SK-N-MC (cell line): ENCODE results near the gene TMTC1.
"Not testable (repeated sequence)": the region's sequence is repeated elsewhere in the genome, so short reads cannot be mapped to it uniquely, and the experiment has no call there.

Experiments used
- DNase-seq: peaks from one replicate; pipeline ENCODE4 v3.0.0-alpha.2; 2011; ENCODE audit warnings: low read depth, low spot score
- H3K27ac ChIP-seq: fragments of 200-600 bp; sonication (generic); 2 replicates; pipeline ENCODE4 v1.5.1; 2016; ENCODE audit warnings: mixed run types
- H3K36me3 ChIP-seq: fragments of 200-600 bp; sonication (generic); 2 replicates; pipeline ENCODE4 v1.6.1; 2017; ENCODE audit warnings: antibody characterized with exemption, low read length, mixed read lengths; ENCODE audit not compliant: insufficient read depth
- H3K4me3 ChIP-seq: fragments of 200-600 bp; sonication (generic); 2 replicates; pipeline ENCODE4 v1.5.1; 2016
- H3K9ac ChIP-seq: fragments of 200-600 bp; sonication (generic); 2 replicates; pipeline ENCODE4 v1.8.0; 2017; ENCODE audit warnings: mixed run types, mixed read lengths; ENCODE audit not compliant: insufficient read length
- H3K9me3 ChIP-seq: fragments of 200-600 bp; sonication (generic); 2 replicates; pipeline ENCODE4 v1.6.1; 2017; ENCODE audit warnings: low read depth, mild to moderate bottlenecking, antibody characterized with exemption, low read length, moderate library complexity, mixed read lengths
- EZH2 ChIP-seq: fragments of 200-600 bp; sonication (generic); IDR thresholded peaks from one replicate; pipeline ENCODE4 v1.6.1; 2017; ENCODE audit warnings: antibody characterized with exemption
- FOXP2 ChIP-seq: optimal IDR thresholded peaks from 2 replicates; pipeline ENCODE3; 2011; ENCODE audit warnings: mild to moderate bottlenecking, moderate library complexity; ENCODE audit not compliant: insufficient read depth; ENCODE audit errors: extremely low read length, control extremely low read depth
- POLR2AphosphoS5 ChIP-seq: IDR thresholded peaks from 2 replicates; pipeline ENCODE4 v1.6.1; 2012; ENCODE audit warnings: mild to moderate bottlenecking, low read depth, low read length, borderline replicate concordance

TMTC1 gene

DNA sequence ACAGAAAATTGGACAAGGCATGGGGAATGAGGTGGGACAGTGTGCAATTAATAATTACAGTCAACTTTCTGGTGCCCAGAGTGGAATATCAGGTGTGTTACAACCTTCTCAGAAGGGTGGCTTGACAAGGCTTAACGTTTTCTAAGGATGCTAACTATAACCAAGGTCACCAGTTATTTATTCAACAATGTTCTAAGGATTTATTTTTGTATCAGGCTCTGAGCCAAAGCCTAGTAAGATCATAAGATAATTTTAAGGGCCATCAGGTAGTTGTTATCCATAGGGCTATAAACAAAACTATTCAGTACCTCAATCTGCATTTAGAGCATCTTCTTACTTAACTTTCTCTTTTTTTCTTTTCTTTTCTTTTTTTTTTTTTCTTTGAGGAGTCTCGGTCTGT lies 134.0 kb downstream of the TMTC1 start:
- TF ChIP-seq EZH2, result no peak
- TF ChIP-seq POLR2AphosphoS5, result no peak
- no peak for TF ChIP-seq FOXP2
- Histone ChIP-seq H3K9ac (no peak overlapping the region), H3K27ac (no peak overlapping the region), H3K9me3 (no peaks in the 10 kb centered on the region), H3K36me3 (no peaks in the 10 kb centered on the region), H3K4me3 (no peak overlapping the region)
- no peak for DNase-seq

DNA sequence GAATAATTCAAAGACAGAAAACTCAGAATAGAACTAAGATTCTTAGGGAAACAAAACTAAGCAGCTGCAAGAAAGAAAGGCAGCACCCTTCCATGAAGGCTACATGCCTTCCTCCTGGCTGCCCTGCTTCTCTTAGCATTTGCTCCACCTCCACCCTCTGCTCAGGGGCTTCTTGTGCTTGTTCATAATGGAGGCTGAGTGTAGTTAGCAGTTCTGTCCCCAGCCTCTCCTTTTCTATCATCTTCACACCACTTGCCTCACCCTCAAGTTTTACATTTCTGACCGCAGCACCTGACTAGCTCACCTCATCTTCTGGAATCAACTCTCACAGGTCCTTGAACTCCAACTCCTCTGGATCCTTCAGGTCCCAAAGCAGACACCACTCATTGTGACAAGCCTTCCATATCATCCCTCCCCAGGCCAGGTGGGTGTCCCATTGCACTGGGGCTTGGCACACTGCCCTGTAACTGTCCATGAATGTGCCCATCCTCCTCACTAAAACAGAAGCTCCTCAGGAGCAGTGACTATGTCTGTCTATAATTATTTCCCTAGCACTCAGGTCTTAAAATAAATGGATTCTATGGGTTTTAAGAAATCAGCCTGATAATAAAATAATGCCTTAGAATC lies 139.1 kb downstream of the TMTC1 start:
- Histone ChIP-seq H3K9ac (no peak overlapping the region), H3K9me3 (no peaks in the 10 kb centered on the region), H3K27ac (no peak overlapping the region), H3K36me3 (no peaks in the 10 kb centered on the region), H3K4me3 (no peak overlapping the region)
- DNase-seq, result no peak
- no peak for TF ChIP-seq FOXP2
- no peak for TF ChIP-seq POLR2AphosphoS5
- TF ChIP-seq EZH2, result no peak

DNA sequence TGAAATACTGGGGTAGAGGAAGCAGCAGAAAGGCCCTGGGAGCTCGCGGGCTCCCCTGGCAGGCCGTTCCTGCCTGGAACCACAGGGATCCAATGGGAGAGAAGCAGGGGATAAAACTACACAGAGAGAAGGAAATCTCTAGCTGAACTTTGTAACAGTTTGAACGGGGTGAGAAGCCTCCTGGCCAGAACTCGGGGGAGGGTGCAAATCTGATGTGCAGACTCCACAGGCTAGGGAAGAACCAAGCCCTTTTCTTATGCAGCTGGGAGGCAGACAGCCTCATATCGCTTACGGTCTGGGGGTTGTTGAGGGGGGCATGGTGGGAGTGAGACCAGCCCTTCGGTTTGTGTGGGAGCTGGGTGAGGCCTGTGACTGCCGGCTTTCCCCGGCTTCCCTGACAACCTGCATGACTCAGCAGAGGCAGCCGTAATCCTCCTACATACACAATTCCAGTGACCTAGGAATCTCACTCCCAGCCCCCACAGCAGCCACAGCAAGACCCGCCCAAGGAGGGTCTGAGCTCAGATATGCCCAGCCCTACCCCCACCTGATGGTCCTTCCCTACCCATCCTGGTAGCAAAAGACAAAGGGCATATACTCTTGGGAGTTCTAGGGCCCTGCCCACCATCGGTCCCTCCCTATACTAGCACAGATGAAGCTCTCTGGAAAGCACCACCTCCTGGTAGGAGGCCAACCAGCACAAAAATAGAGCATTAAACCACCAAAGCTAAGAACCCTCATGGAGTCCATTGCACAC lies 143.0 kb downstream of the TMTC1 start:
- no peak for DNase-seq
- no peak for TF ChIP-seq EZH2
- no peak for TF ChIP-seq FOXP2
- TF ChIP-seq POLR2AphosphoS5, result no peak
- Histone ChIP-seq H3K9me3 (no peaks in the 10 kb centered on the region), H3K27ac (no peak overlapping the region), H3K9ac (no peak overlapping the region), H3K4me3 (no peak overlapping the region), H3K36me3 (no peaks in the 10 kb centered on the region)

DNA sequence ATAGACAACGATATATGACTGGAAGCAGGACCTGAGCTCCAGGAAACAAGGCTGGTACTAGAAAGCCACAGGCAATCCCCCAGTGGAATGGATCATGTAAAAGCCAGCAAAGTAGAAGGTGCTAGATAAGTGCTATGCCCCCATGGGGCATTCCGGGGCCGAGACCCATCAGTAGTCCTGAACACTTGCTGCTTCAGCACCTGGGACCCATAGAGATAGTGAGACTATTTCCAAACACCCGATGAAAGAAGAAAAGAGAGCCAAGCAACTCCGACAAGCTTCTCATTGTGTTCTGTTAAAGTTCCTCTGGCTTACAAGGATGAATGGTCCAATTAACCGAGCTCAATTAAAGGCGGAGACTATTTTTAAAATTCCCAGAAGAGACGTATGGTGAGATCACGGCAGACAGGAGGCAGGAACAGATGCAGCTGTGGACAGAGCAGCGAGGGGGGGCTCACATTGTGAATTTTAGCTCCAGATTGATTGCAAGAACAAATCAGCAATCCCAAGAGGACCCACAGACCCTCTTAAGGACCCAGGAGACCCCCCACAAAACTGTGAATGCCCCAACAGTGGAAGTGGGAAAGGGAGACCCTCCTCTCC lies 143.7 kb downstream of the TMTC1 start:
- DNase-seq, result no peak
- Histone ChIP-seq H3K36me3 (no peaks in the 10 kb centered on the region), H3K9ac (no peak overlapping the region), H3K27ac (no peak overlapping the region), H3K4me3 (no peak overlapping the region), H3K9me3 (no peaks in the 10 kb centered on the region)
- TF ChIP-seq FOXP2 (no peak), EZH2 (no peak), POLR2AphosphoS5 (no peak)

DNA sequence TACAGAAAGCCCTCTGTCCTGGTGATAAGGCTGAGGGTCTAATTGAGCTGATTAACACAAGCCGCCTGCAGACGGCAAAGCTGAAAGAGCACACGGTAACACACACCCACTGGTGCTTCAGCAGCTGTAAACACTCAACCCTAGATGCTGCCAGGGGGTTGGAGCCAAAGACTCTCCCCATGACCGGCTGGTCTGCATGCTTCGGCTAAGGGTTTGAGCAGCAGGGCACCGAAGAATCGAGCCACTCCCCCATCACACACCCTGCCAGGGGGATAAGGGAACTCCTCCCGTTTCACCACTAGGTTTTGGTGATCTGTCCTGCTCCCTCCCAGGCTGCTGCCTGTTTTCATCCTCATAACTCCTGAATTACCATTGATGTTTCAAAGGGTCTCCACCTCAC lies 145.2 kb downstream of the TMTC1 start:
- no peaks in the 10 kb centered on the region for H3K36me3 ChIP-seq

DNA sequence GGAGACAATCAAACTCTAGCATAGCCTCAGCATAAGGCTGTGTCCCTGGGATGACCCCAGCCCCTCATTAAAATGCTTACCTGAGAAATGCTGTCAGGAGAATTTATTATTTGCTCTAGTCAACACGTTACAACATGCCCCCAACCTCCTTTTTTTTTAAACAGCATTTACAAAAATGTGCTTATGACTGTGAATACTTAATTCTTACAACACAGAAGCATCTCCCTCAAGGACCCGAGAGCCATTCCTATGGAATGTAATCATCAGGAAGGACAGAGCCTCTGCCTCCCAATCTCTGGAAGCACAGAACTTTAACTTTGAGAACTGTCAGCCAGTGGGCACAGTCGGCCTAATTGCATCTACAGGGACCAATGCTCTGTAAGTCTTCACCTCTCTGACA lies 149.7 kb downstream of the TMTC1 start:
- TF ChIP-seq FOXP2 (no peak), POLR2AphosphoS5 (no peak), EZH2 (no peak)
- Histone ChIP-seq H3K27ac (no peak overlapping the region), H3K4me3 (no peak overlapping the region), H3K9ac (no peak overlapping the region), H3K36me3 (no peaks in the 10 kb centered on the region), H3K9me3 (no peaks in the 10 kb centered on the region)
- DNase-seq, result no peak

More for the DNA sequence above, 145.2 kb downstream of the TMTC1 start:
- no peak for DNase-seq
- H3K4me3 ChIP-seq, result no peak overlapping the region
- H3K9me3 ChIP-seq, result no peaks in the 10 kb centered on the region
- H3K27ac ChIP-seq, result no peak overlapping the region
- TF ChIP-seq FOXP2 (no peak), POLR2AphosphoS5 (no peak), EZH2 (no peak)
- H3K9ac ChIP-seq, result no peak overlapping the region

DNA sequence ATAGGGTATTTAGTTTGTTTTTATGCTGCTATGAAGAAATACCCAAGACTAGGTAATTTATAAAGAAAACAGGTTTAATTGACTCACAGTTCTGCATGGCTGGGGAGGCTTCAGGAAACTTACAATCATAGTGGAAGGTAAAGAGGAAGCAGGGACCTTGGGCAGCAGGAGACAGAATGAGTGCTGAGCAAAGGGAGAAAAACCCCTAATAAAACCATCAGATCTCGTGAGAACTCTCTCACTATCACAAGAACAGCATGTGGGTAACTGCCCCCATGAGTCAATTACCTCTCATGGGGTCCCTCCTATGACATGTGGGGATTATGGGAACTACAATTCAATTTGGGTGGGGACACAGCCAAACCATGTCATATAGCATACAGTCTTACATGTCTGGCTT lies 153.6 kb downstream of the TMTC1 start:
- not testable (repeated sequence) for DNase-seq, H3K9me3 ChIP-seq, H3K9ac ChIP-seq, H3K27ac ChIP-seq, H3K4me3 ChIP-seq, H3K36me3 ChIP-seq

DNA sequence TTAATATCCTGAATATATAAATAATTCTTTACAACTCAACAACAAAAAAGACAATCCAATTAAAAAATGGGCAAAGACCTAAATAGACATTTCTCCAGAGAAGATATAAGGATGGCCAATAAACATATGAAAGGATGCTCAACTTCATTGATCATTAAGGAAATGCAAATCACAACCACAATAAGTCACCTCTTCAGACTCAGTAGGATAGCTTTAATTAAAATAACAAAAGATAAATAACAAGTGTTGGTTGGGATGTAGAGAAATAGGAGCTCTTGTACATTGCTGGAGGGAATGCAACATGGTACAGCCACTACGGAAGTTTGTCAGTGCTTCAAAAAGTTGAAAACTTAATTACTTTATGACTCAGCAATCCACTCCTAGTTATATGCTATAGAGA lies 156.5 kb downstream of the TMTC1 start:
- TF ChIP-seq EZH2 (no peak), FOXP2 (no peak), POLR2AphosphoS5 (no peak)
- Histone ChIP-seq H3K27ac (no peak overlapping the region), H3K9ac (no peak overlapping the region), H3K9me3 (no peaks in the 10 kb centered on the region), H3K4me3 (no peak overlapping the region), H3K36me3 (no peaks in the 10 kb centered on the region)
- no peak for DNase-seq

DNA sequence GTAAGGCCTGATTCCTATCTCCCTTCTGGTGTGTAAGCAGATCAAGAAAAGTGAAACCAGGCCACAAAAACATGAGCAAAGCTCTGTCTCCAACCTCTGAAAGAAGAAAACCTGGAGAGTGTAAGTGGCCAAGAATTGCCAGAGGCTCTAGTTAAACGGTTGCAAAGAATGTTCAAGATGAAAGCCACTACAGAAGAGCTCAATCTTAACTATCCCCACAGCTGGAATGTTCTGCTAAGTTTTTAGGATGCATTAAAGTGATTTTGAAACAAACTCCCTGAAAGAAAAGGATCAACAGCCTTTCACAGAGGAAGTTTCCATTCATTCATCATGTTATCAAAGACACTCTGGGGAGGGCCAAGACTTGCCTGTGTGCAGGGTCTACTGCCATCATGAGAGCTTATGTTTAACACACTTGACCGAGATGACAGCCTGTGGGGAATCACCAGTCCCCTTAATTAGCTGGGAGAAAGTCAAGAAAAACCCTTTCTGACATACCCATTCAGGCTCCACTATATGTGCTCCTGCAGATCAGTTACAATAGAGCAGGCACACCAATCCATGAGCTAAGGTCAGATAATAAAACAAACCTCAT lies 158.3 kb downstream of the TMTC1 start:
- TF ChIP-seq FOXP2 (no peak), EZH2 (no peak), POLR2AphosphoS5 (no peak)
- no peak for DNase-seq
- Histone ChIP-seq H3K27ac (no peak overlapping the region), H3K9me3 (no peaks in the 10 kb centered on the region), H3K9ac (no peak overlapping the region), H3K36me3 (no peaks in the 10 kb centered on the region), H3K4me3 (no peak overlapping the region)
